Panc1 (cell line): ENCODE data around the gene GPR12.

ENCODE experiments used
- CTCF ChIP-seq: fragments of 450-650 bp; IDR thresholded peaks from 2 replicates; pipeline ENCODE4 v1.5.1; 2017; ENCODE audit warnings: mild to moderate bottlenecking
- REST ChIP-seq, 2 experiments: IDR thresholded peaks; 2 replicates each; pipeline ENCODE4 v1.6.1; 2011 to 2012; ENCODE audit warnings: low read depth in 2 of 2, control low read depth in 1 of 2, low read length in 1 of 2, mild to moderate bottlenecking in 1 of 2, moderate library complexity in 1 of 2; ENCODE audit not compliant: insufficient read depth in 1 of 2

DNA sequence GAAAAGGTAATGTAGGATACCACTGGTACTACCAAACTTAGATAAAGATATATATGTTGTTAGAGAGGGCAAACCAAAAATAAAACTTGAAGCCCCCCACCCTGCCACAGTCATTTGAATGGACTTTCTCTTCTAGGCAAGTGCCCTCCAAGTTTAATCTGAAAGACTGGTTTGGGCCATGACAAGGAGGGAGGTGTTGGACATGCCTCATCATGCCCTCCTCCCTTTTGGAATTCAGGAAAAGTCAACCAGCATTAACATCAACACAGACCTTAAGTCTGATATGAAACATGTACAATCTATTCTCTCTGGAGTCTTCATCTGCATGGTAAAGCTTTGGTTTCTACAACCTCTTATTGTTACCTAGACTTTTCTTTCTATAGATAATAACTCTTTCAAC, 46.3 kb upstream of the GPR12 start:
- TF ChIP-seq CTCF (no peak), REST (IDR thresholded peaks at IDR 0.05; ENCODE audit: insufficient read depth in 1 of 2, low read depth in 2 of 2, low read length in 1 of 2) (no peak)
